NCI-H69 (cell line): Measurements from ENCODE around the gene NPHS1.
"Not testable (repeated sequence)": the region's sequence is repeated elsewhere in the genome, so short reads cannot be mapped to it uniquely, and the experiment has no call there.

Source experiments
- DNase-seq: peaks from one replicate; lab custom pipeline; 2025; lab: John Stamatoyannopoulos, UW

Gene NPHS1

DNA sequence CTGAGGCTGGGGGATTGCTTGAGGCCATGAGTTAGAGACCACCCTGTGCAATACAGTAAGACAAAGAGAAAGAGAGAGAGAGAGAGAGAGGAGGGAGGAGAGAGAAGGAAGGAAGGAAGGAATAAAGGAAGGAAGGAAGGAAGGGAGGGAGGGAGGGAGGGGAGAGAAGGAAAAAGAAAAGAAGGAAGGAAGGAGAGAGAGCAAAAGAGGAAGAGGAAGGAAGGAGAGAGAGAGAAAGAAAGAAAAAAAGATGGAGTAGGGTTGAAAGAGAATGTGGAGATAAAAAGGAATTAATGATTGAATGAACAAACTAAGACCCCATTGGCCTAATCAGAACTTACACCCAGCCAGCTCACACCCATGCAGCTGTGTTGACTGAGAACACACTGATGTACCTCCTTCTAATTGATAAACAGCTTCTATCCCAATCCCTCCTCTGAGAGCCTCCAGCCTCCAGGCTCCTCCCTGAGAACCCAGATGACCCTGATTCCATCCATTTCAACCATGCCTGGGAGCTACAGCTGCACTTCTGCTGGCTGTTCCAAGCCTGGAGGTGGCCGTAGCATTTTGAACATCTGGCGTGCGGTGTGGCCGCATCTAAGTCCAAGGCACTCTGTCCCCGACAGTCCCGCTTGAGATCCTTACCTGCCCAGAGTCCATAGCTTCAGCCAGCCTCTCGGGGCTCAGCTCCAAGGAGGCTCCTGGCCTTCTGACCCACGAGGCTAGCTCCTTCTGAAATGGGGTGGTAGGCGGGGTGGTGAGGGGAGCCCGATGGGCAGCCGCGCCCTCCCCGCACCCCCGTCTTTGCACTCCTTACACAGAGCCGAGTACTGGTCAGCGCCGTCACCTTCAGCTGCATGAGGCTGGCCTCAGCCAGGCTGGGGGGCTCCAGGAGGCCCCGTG lies 40.7 kb downstream of the NPHS1 start:
- DNase-seq, result no peak

- DNase-seq, result no peak
Observed at GRCh38 chr19:35807633-35808032, 44.7 kb downstream of the NPHS1 start.

GRCh38 chr19:35806597-35806996 lies 45.7 kb downstream of the NPHS1 start:
- no peak for DNase-seq

DNA sequence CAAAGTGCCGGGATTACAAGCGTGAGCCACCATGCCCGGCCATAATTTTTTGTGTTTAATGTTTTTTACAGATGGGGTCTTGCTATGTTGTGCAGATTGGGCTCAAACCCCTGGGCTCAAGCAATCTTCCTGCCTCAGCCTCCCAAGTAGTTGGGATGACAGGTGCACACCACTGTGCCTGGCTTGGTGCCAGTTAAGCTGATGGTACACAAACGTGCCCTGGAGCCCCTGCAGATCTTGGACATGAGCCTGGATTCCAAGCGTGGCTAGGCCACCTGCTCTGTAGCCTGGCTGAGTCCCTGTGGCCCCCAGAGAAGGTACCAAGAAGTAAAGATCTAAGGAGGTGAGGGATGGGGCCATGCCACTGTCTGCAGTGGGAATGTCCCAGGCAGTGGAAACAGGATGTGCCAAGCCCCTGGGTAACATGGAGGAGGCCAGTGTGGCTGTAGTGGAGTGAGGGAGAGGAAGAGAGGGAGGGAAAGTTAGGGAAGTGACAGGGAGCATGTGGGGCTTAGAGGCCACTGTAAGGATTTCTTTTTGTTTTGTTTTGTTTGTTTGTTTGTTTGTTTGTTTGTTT lies 46.7 kb downstream of the NPHS1 start:
- DNase-seq, result peak; percentile 96

- DNase-seq, result no peak
Observed at GRCh38 chr19:35801828-35802227, 50.5 kb downstream of the NPHS1 start.

- DNase-seq, result no peak
Observed at GRCh38 chr19:35797663-35798062, 54.6 kb downstream of the NPHS1 start.

GRCh38 chr19:35796645-35797542 lies 55.4 kb downstream of the NPHS1 start:
- DNase-seq, result no peak

DNA sequence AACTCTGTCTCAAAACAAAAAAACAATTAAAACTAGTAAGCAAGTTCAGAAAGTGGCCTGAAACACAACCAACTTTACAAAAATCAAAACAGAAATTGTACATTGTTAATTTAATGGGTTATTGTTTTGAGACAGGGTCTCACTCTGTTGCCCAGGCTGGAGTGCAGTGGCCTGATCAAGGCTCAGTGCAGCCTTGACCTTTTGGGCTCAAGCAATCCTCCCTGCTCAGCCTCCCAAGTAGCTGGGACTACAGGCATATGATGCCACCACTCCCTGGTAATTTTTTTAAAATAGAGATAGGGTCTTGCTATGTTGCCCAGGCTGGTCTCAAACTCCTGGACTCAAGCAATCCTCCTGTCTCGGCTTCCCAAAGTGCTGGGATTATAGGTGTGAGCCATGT lies 56.7 kb downstream of the NPHS1 start:
- DNase-seq, result not testable (repeated sequence)

DNA sequence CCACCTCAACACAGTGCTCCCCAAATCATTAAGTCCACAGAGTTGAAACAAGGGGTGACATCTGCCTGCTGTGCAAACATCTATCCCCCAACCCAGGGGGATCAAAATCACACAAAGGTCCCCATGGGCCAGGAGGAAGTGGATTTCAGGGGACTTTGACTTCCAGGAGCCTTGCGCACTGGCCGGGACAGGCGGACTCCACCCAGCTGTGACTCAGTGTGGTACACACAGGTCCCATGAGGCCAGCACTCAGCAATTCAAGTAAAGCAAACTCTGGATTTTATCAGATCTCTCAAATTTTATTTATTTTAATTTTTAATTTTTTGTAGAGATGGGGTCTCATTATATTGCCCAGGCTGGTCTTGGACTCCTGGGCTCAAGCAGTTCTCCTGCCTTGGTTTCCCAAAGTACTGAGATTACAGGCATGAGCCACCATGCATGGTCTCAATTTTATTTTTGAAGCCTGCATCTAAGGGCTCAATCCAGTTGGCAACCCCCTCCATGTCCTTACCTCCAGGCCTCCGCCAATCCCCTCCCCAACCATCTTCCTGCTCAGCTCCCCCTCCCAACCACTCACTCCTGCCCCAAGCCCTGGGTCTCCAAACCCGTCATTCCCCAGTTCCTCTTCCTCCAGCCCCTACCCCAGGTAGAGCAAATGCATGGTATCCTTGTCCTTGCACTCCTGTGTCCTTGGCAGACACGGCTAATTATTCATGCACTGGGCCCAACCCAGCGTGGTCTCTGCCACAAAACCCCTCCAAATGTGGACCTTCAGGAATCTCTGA lies 58.7 kb downstream of the NPHS1 start:
- DNase-seq, result no peak

DNA sequence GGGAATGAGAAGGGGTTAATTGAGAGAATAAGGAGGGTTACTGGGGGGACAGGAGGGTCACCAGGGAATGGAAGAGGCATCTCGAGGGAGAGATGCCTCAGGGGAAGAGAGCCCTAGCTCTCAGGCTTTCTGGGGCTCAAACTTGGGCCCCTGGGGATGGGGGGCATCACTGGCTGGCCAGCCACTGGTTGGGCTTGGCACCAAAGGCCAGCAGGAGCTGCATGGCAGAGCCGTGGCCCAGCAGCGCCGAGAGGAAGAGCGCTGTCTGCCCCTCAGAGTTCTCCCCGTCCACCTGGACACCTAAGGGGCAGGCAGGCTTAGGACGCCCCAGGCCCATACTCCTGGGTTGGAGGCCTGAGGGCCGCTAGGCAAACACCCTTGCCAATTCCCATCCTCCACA lies 59.4 kb downstream of the NPHS1 start:
- DNase-seq, result no peak

- no peak for DNase-seq
Observed at GRCh38 chr19:35792312-35792711, 60.0 kb downstream of the NPHS1 start.

GRCh38 chr19:35791814-35792279 lies 60.5 kb downstream of the NPHS1 start:
- no peak for DNase-seq

GRCh38 chr19:35790981-35791813 lies 61.1 kb downstream of the NPHS1 start:
- peak; percentile 35 for DNase-seq

DNA sequence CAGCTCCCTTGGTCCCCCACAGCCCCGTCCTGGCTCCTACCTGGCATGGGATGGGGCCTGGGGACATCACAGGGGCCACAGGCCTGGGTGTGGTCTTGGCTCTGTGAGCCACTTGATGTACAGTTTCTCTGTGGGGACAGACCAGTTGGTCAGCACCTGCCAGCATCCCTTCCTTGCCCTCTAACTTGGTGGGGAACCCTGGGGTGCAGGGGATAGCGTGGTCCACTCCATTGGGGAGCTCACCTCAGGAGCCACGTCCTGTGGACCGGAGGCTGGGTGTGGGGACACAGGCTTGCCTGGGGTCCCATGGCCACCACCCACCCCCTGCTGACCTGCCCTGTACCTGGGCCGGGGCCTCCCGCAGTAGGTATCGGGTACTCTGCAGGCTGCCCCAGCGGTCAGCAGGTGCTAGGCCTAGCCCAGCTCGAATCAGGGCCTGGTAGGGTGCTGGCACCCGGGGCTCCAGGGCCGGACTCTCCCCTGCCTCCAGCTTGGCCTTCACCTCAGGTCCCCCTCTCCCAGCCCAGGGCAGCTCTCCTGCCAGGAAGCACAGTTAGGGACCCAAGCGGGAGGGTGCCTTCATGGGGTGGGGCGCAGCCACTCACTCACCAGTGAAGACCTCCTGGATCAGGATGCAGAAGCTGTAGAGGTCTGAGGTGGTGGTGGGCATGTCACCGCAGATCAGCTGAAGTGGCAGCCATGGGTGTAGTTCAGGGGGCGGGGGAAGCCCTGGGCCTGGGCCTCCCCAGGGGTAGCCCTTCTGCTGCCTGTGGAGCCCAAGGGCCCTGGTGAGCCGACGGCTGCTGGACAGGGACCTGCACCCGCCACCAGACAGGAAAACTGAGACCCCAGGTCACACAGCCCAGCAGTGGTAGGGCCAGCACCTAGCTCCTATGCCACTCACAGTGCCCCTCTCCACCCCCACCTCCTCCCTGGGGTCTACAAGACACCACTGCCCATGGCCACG lies 62.0 kb downstream of the NPHS1 start:
- no peak for DNase-seq

DNA sequence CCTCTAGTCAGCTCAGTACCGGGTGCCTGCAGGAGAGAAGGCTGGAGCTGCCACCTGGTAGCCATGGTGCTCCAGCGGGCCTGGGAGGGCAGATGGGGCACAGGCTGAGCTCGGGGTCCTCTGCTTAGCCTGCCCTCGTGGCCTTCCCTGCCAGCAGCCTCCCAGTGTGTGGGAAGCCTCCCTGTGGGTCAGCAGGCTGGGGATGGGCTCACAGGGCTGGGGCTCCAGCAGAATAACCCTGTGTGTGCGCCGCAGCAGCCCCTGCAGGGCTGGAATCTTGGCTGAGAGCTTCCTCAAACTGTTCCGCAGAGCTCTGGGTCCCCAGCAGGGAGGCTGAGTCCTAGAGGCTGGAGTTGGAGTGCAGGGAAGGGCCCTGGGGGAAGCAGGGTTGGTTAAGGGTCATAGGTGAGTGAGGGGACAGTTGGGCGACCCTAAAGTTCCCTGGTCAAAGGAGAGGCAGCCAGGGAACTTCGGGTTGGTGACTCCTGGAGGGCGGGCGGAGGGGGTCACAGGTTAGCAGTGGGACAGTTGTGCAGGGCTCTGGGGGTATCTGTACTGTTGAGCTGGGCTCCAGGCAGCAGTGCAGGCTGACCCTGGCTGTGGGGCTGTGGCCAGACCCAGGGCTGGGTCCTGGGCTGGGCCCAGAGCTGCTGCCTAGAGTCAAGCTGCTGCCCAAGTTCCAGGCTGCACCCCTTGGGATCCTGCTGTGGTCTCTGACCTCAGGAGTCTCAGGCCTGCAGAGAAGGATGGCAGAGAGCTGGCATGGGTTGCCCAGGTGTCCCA lies 62.9 kb downstream of the NPHS1 start:
- DNase-seq, result no peak

DNA sequence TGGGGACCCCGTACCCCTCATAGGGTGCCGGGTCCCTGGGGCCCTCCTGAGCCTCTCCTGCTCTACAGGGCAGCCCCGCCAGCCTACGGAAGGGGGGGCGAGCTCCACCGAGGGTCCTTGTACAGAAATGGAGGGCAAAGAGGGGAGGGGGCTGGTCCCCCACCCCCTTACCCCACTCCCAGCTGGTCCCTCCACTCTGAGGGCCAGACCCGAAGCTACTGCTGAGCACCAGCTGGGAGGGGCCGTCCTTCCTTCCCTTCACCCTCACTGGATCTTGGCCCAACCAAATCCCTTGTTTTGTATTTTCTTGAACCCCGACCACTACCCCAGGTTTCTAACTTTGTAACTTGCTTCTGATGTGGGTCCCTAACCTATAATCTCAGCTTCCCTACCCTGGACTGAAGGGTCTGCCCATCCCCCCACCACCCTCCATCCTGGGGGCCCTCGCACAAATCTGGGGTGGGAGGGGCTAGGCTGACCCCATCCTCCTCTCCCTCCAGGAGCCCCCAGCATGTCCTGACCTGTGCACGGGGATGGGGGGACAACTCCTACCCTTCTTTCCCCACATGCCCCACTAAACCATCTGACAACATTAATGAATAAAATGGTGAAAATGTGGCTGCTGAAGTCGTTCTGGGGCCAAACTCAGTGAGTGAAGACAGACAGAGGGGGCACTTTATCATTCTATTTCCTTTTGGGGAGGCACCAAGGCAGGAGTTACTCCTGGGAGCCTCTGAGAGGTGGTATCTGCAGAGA lies 63.9 kb downstream of the NPHS1 start:
- DNase-seq, result no peak

DNA sequence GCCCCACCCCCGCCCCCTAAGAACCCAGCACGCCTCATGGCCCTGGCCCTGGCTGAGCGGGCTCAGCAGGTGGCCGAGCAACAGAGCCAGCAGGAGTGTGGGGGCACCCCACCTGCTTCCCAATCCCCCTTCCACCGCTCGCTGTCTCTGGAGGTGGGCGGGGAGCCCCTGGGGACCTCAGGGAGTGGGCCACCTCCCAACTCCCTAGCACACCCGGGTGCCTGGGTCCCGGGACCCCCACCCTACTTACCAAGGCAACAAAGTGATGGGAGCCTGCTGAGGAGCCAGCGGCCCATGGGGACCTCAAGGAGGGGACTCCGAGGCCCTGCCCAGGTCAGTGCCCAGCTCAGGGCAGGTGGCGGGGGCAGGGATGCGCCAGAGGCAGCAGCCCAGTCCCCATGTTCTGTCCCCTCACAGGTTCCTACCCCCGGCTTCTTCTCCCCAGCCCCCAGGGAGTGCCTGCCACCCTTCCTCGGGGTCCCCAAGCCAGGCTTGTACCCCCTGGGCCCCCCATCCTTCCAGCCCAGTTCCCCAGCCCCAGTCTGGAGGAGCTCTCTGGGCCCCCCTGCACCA lies 65.0 kb downstream of the NPHS1 start:
- no peak for DNase-seq
